Stimulated activated CD8-positive, alpha-beta memory T cell treated with anti-CD3 and anti-CD28 coated beads, Interleukin-12 subunit alpha, Interleukin-12 subunit beta, amount 100 ng/mL, for 1 hour (primary cell): ENCODE measurements around the gene ANGPT4.

Experiments
- DNase-seq: peaks from one replicate; pipeline ENCODE4 v3.0.0-alpha.2; 2020; ENCODE audit warnings: low read depth

ANGPT4 gene

DNA sequence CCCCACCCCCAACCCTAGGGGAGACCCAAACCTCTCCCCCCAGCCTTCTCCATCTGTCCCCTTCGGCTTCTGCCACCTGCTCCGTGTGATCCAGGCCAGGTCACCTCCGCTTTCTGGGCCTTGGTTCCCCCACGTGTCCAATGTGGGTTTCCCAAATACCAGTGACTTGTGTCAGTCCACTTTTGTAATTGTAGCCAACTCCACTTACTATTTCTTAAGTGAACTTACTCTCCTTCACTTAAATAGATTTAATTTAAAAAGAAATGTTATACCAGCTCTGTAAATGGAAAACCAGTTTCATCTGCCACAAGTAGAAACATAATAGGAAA is 92.6 kb downstream of the ANGPT4 start:
- DNase-seq: no peak

DNA sequence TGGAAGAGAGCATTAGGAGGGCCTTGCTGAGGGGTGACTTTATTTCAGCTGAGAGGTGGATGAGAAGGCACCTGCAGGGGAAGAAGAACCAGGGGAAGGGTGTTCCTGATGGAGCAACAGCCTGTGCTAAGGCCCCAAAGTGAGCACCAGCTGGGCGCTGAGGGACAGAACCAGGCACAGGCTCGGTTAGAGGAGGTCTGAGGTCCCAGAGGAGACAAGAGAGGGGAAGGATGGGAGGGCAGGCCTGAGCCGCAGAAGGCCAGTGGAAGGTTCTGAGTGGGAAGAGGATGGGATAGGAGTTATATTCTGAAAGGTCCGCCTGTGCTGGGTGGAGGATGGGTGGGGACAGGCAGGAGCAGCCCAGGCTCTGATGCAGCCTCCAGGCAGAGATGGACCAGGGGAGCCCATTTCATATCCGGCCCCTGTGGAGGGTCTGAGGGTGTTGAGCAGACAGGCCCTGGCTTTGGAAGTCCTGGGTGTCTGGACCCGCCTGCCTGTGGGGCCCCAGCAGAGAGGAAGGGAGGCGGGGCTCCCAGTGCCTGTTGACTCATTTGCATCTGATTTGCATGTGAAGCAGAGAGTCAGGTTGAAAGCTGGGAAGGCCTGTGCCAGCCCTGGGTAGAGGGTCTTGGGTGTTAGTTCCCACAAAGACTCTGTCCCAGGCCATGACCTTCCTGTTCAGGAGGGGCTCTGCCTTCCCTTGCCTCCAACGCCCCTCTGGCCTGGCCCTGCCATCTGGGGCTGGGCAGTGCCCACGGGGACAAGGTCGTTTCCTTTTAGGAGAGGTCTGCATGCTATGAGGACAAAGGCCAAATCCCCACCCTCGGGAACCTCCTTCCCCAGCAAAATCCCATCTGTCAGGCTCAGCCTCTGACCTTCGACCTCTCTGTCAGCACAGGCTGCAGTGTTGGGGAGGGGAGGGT is 93.2 kb downstream of the ANGPT4 start:
- no peak for DNase-seq

DNA sequence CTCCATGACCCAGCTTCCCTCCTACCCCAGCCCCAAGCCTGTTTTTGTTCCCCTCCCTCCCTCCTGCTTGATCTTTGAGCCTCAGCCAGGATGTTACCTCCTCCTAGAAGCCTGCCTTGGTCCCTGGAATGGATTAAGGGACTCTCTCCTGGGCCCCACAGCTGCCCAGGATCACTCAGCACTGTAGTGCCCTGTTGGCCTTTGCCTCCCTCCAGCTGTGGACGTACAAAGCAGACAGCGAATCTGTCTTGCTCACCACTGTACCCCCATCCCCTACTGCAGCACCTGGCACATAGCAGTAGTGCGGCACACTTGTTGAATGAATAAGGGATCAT is 94.4 kb downstream of the ANGPT4 start:
- no peak for DNase-seq

DNA sequence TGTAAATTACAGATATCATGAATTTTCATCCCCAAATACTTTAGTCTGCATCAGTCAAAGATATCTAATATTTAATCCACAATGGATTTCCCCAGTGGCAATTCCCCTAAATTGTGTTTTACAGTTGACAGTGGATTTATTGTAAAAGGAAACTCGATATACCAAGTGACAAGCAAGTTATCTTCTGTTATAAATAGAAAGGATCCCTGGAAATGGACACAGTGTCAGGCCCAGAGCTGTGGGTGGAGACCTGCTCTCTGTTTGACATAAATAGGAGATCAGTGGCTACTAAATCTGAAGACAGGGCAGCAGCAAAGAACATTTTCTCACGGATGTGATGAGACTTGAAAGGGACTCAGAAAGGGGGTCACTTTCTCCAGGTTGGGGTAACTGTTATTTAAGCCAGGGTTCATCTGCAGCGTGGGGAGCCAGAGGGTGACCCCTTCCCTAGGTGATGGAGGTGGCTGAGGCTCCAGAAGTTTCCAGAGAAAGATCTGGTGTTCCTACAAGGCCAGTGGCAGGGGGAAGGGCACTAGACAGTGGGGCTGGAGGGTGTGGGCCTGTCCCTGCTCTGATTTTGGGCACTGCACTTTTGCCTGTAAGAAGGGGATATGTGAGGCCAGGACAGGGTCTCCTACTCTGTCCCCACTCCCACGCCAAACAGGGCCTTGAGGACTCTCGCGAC is 94.9 kb downstream of the ANGPT4 start:
- no peak for DNase-seq

DNA sequence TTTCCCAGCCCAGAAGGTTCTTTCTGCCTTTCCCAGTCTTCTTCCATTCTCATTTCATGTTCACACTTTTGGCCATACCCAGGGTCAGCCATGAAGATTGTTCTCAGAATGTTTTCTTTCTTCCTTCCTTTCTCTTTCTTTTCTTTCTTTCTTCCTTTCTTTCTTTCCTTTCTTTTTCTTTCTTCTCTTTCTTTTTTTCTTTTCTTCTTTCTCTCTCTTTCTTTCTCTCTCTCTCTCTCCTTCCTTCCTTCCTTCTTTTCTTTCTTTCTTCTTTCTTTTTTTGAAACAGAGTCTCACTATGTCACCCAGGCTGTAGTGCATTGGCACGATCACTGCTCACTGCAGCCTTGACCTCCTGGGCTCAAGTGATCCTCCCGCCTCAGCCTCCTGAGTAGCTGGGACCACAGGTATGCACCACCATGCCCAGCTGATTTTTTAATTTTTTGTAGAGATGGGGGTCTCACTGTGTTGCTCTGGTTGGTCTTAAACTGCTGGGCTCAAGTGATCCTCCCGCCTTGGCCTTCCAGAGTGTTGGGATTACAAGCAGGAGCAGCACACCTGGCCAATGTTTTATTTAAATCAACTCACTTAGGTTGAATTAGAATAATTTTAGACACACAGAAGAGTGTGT is 95.7 kb downstream of the ANGPT4 start:
- no peak for DNase-seq
